Stromal cell of bone marrow (primary cell): Measurements from ENCODE around the gene BOD1L1.

ENCODE experiments used
- DNase-seq: peaks from one replicate; pipeline ENCODE4 v3.0.0-alpha.2; 2012; ENCODE audit warnings: low read depth

Gene BOD1L1

DNA sequence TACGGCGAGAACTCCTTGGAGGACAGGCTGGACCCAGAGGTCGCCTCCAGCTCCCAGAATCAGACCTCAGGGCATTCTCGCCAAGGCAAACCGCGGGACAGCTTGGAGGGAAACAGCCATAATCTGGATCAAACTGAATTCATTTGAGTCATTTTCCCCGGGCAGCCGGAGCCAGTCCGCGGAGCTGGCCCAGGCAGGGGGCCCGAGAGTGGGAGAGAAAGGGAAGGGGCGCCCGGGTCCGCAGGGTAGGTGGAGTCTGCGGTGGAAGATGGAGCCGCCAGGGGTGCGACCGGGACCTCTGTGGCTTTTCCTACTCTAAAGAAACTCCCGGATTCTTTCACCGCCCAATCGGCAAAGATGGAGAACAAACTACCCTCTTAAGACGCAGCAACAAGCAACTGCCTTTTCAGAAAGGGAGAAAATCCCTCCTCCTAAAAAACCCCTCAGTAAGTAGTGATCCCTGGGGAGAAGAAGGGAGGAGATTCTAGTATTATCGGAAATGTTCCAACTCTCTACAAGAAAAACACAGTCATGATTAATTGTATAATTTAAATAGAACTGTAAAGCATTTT, 88.4 kb downstream of the BOD1L1 start:
- no peak for DNase-seq

DNA sequence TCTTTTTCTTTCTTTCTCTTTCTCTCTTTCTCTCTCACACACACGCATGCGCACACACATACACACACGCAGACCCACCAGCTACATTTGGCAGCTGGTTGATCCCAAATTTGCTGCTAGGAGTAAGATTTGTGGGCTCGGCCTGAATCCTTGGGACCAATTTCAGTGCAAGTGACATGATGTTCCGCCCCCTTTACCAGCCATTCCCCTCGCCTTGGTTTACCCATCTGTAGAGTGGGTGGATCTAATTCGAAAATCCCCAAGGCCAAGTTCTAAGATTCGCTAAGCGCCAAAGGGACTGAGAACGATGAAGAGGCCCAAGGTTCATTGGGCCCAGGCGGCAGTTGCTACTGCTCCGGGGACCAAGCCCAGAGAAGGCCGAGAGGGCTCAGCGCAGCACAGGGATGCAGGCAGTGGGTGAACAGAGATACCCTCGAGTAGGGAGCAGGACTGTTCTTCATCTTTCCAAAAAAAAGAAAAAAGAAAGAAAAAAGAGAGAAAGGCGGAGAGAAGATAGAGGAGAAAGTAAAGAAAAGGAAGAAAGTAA, 89.0 kb downstream of the BOD1L1 start:
- no peak for DNase-seq

DNA sequence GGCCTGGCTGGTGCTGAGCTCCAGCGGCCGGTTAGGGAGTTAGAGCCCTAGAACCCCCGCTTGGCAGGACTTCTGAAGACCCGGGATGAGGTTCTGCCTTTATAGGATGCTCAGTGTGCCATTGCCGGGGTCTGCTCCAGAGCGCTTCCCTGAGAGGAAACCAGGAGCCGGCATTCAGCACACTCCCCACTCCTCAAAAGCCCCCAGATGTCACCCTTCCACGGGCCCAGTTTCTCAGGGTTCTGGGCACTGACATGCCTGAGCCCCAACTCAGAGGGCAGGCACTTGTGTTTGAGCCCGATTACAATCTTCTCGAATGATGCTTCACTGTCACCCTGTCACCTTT, 89.7 kb downstream of the BOD1L1 start:
- no peak for DNase-seq

DNA sequence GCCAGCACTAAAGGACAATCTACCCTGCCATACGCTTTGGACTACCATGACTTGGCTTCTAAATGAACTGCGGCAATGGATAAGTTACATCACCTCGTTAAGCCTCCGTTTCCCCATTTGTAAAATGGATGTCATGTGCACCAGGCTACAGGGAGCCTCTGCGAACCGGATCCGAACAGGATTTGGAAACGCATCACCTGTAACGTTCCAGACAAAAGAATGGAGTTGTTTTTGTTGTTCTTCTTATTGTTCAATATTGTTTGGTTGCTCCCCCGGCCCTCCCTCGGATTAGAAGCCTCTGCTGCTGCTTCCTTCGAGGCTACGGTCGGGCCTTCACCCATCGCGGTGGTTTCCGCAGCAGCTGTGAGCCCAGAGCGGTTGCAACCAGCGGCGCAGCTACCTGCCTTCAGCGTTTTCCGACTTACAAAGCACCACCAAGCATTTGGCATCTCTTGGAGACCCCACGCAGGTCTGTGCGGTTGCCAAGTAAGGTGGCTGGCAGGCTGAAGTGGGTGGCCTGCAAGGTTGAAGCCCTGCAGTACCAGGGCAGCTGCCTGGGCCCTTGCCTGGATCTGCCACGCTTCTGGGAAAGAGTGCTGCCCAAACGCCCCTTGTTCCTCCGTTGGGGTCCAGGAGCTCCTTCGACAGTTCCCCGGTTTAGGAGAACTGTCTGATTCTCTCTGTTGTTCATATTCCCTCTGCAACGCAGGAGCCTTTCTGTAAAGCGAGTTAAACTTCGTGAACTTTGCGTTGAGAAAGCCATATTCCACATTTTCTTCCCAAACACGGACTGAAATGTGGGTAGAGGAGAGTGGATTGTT, 90.3 kb downstream of the BOD1L1 start:
- DNase-seq = no peak

DNA sequence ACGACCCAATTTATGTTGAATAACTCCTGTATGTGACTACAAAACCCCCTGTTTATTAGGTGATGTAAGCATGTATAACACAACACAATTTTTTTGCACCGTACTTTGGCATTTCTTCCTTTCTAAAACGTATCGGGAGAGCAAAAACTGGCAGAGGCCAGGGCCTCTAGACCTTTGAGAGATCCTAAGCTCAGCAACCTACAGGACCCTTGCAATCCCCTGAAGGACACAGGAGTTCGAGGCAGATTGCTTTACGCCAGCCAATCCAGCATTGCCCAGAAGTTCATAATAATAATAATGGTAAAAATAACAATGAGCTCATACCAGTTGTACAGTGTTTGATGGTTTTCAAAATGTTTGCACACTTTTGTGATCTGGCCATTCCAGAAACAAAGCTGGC, 90.9 kb downstream of the BOD1L1 start:
- DNase-seq = no peak

DNA sequence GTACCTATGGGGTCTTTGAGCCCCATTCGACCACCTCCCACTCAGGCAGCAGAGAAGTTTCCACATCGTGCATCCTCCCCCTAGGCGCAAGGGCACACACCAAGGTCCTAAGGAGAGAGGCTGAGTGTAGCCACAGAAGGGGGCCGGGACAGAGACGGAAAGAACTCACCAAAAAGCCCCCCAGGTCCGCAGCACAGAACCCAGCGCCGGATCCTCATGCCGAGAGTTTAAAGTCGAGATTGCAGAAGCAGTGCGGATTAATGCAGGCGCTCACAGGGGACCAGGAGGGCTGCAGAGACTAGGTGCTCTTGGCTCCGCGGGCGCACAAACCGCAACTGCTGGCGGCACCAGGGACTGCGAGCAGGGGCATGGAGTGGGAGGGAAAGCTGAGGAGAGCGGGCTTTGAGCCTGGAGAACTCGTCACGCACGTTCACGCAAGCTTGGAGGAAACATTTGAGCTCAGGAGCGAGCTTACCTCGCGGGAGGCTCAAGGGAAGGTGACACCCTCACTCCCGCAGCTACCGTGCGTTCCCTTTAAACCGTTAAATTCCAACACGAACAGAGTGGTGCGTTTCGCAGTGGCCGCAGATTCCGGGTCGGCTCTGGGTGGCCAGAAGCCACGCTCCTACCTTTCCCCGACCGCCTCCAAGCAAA, 91.7 kb downstream of the BOD1L1 start:
- no peak for DNase-seq

DNA sequence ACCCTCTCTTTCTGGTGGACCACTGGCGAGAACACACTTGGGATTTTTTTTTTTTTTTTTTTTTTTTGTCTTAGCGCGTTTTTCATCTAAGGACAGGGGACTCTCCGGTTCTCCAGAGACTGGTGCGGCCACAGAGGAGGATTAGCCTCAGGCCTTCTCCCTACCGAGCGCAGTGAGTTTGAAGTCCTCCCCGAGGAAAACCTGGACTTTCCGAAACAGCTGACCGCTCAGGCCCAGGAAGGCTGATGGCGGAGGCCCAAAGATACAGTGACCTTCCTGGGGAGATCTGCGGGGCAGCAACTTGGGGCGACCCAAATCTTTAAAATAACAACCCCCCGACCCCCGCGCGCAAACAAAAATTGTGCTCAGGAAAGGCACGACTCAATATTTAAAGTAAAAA, 92.4 kb downstream of the BOD1L1 start:
- DNase-seq = no peak

DNA sequence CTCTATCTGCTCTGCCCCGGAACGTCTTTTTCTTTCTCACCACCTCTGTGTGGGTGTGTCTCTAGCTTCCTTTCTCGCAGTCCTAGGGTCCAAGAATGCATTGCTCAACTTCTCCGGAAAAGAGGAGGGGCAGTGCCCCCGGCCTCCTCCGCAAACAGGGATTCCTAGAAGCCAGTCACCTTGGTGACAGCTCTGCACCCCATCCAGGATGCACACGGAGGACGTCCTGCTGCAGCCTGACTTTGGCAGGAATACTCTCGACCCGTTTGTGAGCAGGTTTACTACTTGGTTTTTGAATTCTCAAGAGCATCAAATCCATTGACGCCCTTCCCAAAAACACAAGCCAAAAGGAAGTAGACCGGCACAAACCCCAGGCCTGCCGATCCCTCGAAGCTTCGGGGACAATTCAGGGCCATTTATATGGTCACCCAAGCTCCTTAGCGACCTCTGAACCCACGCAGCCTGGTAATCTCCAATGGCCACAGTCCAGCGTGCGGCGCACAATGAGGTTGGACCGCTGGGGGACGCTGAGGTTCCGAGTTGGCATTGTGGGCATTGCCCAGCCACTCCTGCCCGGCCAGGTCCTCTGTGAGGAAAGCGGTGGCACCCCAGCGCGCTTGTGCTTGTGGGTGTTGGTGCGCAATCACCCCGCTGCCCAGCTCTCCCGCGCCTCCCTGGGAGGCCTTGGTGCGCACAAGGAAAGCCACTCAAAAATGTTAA, 93.0 kb downstream of the BOD1L1 start:
- DNase-seq = no peak

DNA sequence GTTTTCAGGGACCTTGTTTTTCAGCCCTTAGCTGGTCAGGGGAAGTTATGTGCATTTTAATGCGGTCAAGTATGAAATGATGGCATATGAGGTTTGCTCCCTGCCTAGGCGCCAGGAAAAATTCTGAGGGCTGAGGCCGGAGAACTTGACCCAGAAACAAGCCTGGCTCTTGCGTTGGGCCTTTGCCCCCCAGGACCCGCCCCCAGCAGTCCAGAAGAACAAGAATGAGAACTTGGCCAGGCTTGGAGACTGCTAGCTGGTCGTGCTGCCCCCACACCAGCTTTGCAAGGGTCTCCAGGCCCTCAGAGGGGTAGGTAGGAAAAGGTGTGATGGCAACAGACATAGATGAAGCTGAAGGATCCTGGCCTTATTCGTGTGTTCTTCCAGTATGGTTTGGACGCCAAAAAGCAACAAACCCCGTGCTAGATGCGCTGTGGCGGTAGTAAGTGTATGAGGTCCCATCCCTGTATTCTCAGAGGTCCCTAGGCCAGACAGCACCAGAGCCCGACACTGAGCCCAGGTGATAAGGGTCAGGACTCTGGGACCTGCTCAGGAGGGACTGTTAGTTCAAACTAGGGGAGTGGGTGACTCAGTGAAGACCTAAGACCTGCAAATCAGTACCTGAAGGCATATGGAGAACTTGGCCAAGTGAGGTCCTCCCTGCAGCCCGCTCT, 93.7 kb downstream of the BOD1L1 start:
- DNase-seq = no peak

DNA sequence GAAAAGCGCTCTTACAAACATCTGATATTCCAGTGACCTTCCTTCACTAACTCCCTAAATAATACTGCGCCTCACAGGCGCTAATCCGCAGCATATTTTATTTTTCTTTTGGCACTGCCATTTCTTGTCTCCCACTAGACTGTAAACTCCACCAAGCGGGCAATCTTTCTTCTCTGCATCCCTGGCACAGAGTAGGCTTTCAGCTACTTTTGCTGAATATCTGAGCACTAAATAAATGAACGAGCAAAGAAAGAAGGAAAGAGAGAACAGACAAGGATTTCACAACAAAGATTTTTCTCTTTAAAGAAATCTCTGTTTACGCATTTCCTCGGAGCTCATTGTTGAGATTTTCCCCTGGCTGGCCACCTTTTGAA, 95.9 kb downstream of the BOD1L1 start:
- no peak for DNase-seq

DNA sequence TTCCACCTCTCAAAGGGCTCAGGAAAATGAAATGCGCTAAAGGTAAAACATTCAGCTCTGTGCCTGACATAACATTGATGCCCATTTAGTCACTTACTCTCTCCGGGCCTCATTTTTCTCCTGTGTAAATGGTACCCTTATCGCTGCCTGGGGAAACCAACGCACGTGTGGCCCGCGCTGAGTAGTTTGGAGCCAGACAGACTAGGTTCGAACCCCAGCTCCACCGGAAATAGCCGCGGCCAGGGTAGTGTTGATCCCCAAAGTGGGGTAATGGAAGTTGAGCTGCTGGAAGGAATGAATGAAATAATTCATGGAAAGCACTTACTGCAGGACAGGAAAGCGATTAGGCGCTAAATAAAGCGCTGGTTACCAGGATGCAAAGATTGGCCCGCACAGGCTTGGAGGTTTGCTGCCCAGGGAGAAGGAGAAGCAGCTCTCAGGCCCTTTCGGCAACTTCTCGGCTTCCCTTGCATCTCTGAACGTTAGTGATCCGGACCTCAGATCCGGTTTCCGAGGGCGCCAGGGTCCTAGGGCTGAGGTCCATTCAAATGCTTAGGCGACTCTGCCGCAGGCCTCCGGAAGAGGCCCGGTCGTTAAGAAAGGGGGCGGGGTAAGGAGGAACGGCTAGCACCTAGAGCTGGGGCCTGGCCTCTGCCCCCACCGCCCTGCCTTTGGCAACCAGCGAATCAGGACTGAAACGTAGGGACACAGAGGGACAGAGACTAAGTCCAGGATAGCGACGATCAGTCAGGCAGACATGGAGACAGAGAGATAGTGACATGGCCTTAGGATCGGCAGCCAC, 96.5 kb downstream of the BOD1L1 start:
- DNase-seq = no peak

DNA sequence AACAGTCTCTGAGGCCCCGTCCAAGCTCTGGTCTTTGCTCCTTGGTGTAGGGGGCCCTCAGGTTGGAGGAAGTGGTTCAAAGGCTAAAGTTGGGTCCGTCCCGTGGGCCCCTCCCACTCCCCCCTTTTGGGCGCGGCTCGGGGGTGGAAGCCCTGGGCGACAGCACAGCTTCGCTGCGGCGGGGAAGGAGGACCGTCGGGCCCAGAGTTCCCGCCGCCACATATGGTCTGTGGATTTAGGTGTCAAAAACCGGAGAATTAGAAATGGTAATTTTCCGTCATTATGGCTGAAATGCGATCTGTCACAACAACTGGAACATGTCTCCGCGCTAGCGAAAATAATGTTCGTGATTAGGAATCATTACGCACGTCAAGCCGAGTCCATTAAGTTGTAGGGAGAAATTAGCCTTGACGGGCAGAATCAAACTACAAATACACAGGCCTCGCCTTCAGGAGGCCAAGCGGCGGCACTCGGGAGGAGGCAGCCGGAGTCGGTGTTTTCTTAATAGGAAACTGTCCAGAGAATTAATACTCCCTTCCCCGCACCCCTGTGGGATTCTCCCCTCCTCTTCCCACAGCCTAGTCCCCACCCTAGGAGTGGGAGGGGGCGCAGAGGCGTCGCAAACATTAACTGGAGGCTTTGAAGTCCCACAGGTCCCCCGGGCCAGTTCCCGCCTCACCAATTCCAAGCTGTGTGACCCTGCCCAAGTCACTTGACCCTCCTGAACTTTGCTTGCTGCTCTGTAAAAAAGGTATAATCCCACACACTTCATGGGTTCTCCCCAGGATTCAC, 98.2 kb downstream of the BOD1L1 start:
- DNase-seq = no peak

DNA sequence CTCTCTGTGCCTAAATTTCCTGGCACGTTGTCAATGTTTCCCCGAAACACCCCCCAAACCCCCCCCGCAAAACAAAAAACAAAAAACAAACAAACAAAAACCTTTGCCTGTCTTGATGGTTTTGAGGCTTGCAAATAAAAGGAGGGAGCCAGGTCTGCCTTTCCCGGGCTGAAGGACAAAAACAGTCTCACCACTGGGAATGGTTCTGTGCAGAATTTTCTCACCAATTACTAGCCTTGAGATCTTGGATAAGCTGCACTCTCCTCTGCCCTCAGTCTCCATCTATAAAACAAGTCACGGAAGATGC, 98.8 kb downstream of the BOD1L1 start:
- DNase-seq = no peak

DNA sequence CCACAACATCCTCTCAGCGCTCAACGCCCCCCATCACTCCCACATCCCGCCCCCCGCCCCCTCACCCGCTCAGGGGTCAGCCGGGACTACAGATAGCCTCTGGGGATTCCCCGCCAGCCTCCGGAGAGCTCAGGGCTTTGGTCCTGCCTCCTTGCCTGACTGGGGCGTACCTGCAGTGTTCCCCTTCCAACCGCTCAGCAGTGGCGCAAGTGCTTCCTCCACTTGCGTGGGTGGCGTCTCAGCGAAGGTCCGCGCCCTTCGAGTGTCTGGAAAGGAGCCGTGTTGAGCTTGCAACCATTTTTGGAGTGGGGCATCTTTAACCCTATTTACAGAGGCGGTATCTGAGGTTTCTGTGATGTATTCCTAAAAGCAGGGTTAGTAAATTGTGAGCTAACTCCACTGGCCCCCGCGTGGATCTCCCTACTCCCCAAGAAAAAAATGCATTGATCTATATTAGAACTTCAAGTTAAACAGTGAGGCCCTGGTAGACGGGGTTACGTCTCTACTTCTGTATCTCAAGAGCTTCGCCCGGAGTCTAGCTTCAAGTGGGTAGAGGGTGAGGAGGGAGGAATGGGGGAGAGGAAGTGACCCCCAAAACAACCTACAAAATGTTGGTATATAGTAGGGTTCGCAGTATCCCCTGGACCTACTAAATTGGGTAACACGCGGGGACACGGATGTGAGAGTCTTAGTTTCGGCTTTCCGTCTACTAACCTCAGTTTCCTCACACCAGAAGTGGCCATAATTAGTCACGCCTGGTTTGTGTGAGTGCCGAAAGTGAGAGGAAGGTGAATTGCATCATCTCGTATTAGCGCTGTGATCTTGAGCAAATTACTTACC, 99.3 kb downstream of the BOD1L1 start:
- DNase-seq = no peak

DNA sequence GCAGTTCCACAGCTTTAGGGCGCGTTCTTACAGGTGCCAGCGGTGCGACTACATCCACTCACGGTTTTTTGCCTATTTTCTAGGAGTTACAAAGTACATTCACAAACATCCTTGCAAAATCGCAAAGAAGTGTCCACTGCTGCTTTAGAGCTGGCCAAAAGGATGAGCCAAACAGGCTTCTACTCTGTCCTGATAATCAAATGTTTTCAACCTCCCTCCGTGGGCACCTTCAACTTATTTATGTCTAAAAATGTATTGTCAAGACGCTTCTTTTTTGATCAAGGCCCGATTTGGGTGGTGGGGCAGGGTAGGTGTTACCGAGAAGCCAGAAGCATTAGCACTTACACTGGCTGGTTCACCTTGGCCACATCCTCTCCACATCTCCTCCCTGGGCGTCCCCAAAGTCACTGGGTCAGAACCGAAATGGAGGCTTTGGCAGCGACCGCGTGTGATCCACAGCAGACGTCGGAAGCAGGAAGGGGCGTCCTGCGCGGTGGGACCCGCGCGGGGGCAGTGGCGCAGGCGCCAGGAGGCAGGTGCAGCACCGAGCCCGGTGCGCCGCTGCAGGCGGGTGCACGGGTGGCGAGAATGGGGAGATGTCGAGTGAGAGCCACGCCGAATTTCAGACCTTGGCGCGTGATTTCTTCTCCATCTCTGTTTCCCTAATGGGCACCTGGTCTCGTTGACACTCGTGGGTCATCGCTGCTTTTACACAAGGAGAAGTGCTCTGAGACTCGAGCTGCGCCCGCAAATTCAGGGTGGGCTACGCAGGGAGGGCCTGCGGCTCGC, 100.1 kb downstream of the BOD1L1 start:
- no peak for DNase-seq

DNA sequence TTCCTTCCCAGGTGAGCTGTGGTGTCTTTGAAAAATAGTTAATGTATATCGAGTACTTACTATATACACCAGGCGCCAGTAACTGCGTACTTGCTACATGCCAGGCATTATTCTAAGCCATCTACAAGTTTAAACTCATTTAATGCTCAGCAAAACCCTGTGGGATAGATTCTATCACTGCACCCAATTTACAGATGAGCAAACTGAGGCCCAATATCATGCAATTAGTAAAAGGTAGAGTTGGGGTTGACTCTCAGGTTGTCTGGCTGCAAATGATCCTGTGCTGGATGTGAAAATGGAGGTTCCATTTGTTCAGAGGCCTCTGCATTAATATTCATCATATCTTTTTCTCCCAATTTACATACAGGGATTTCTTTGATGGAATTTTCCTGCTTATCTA, 100.9 kb downstream of the BOD1L1 start:
- DNase-seq = no peak

DNA sequence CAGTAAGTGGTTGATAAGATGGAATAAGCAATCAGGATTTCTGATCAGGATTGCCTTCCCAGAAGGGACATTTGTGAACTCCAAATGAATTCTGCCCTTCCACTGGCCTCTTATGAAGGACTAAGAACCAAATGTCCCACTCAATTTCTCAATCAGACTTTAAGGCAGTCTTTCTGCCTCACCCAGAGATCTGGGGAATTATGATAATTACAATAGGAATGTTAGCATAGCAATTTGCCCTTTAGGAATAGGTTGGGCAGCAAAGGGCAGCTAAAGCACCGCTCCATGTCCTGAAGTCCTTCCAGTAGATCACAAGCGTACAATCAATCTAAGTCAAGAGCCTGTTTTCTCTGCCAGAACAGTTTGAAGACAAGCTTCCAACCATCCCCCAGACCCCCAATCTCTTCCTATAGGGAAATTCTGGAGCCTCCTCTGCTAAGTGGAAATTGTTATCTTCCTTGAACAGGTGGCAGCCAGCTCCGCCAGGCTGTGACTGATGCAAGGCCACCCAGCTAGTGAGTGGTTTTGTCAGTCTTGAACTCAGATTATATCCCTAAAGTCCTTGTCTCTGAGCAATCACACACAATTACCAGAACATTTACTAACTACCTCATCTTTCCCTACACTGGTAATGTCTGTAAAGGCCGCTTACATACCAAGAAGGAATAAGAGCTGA, 101.8 kb downstream of the BOD1L1 start:
- DNase-seq = no peak

DNA sequence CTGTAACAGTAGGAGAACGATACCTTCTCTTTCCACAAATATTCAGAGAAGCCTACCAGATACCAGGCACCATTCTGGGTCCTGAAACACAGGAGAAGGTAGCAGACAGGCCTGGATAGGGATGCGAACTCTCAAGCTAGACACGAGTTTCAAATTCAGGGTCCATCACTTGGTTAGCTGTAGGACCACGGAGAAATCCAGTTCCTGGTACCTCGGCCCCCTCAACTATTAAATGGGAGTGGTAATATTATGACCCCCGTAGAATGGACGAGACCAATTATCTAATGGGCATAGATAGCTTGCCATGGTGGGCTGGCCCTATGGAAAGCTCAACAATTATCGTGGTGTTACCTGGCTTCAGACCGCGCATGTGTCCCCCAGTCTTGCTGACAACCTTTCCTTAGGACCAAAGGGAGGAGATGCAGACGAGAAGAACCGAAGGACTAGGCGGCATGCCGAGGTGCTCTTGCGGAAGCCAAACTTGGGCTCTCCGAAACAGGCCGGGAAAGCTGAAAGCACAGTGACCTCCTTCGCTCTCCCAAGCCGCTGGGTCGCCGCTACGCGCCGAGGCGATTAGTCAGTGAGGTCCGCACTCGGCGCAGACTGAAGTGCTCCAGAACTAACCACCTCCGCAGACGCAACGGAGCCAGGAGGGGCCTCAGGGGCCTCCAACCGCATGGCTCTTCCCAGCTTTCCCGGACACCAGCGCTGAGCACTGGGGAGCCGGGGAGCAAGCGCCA, 102.9 kb downstream of the BOD1L1 start:
- DNase-seq = no peak
